OCI-LY7 (cell line): ENCODE measurements around the gene NELL1.

Source experiments
- CTCF ChIP-seq: fragments of 200-600 bp; sonication (generic); conservative IDR thresholded peaks from 2 replicates; pipeline ENCODE4 v1.5.1; 2014; ENCODE audit warnings: mild to moderate bottlenecking, antibody characterized with exemption, low read length, moderate library complexity, mixed read lengths
- EZH2phosphoT487 ChIP-seq: fragments of 200-600 bp; sonication (generic); IDR thresholded peaks from 2 replicates; pipeline ENCODE4 v1.6.1; 2018; ENCODE audit warnings: low read depth, borderline replicate concordance, mild to moderate bottlenecking, mixed run types, antibody characterized with exemption, low read length, moderate library complexity, mixed read lengths

- TF ChIP-seq CTCF (no peak), EZH2phosphoT487 (no peak)
Observed at GRCh38 chr11:21278840-21279239, 609.5 kb downstream of the NELL1 start.
